GM23248 (cell line): ENCODE data around the gene COPA. TPM values are rescaled to one million over a fixed set of nuclear protein-coding genes. Genes with fewer than 3 reads are reported as not detected.

Source experiments
- DNase-seq: peaks from one replicate; pipeline ENCODE4 v3.0.0-alpha.2; 2015
- H2AFZ ChIP-seq: fragments of 200-600 bp; sonication (generic); 2 replicates; pipeline ENCODE4 v1.6.1; 2016; ENCODE audit warnings: antibody characterized with exemption
- H3F3A ChIP-seq: fragments of 200-600 bp; sonication (generic); 2 replicates; pipeline ENCODE4 v1.6.1; 2016; ENCODE audit warnings: mild to moderate bottlenecking, antibody characterized with exemption, mixed run types; ENCODE audit not compliant: insufficient read depth
- H3K27ac ChIP-seq: fragments of 200-600 bp; sonication (generic); 2 replicates; pipeline ENCODE4 v1.5.1; 2016; ENCODE audit warnings: mild to moderate bottlenecking
- H3K27me3 ChIP-seq: fragments of 200-600 bp; sonication (generic); replicated peaks from 2 replicates; pipeline ENCODE4 v1.6.1; 2016; ENCODE audit warnings: mild to moderate bottlenecking; ENCODE audit not compliant: insufficient read depth
- H3K36me3 ChIP-seq: fragments of 200-600 bp; sonication (generic); 2 replicates; pipeline ENCODE4 v1.6.1; 2016; ENCODE audit warnings: low read depth, mild to moderate bottlenecking
- H3K4me1 ChIP-seq: fragments of 200-600 bp; sonication (generic); 2 replicates; pipeline ENCODE4 v1.6.1; 2016; ENCODE audit warnings: mild to moderate bottlenecking; ENCODE audit not compliant: insufficient read depth
- H3K4me2 ChIP-seq: fragments of 200-600 bp; sonication (generic); one replicate; pipeline ENCODE4 v1.6.1; 2016; ENCODE audit warnings: mild to moderate bottlenecking; ENCODE audit not compliant: unreplicated experiment
- H3K4me3 ChIP-seq: fragments of 200-600 bp; sonication (generic); 2 replicates; pipeline ENCODE4 v1.5.1; 2016; ENCODE audit warnings: mild to moderate bottlenecking
- H3K79me2 ChIP-seq: fragments of 200-600 bp; sonication (generic); 2 replicates; pipeline ENCODE4 v1.6.1; 2016; ENCODE audit warnings: mild to moderate bottlenecking; ENCODE audit not compliant: insufficient read depth
- H3K9ac ChIP-seq: fragments of 200-600 bp; sonication (generic); 2 replicates; pipeline ENCODE4 v1.6.1; 2016; ENCODE audit warnings: mild to moderate bottlenecking
- H3K9me2 ChIP-seq: fragments of 200-600 bp; sonication (generic); 2 replicates; pipeline ENCODE4 v1.6.1; 2016; ENCODE audit warnings: mixed run types, mild to moderate bottlenecking, moderate library complexity; ENCODE audit not compliant: insufficient read depth
- H3K9me3 ChIP-seq: fragments of 200-600 bp; sonication (generic); one replicate; pipeline ENCODE4 v1.6.1; 2017; ENCODE audit warnings: low read depth
- H4K20me1 ChIP-seq: fragments of 200-600 bp; sonication (generic); 2 replicates; pipeline ENCODE4 v1.6.0; 2016; ENCODE audit not compliant: insufficient read depth
- EZH2 ChIP-seq: fragments of 200-600 bp; sonication (generic); IDR thresholded peaks from 2 replicates; pipeline ENCODE4 v1.6.1; 2018; ENCODE audit warnings: antibody characterized with exemption, mild to moderate bottlenecking; ENCODE audit not compliant: insufficient read depth, poor library complexity, severe bottlenecking
- EZH2phosphoT487 ChIP-seq: fragments of 200-600 bp; sonication (generic); IDR thresholded peaks from 2 replicates; pipeline ENCODE4 v1.6.1; 2018; ENCODE audit warnings: antibody characterized with exemption, moderate library complexity, mild to moderate bottlenecking, low read depth; ENCODE audit not compliant: insufficient read depth
- WGBS, 2 experiments: methylation state at CpG; one replicate each; pipeline ENCODE4 v1.1.6; 2015 to 2017; ENCODE audit warnings: low lambda C conversion rate in 2 of 2, low coverage in 1 of 2; ENCODE audit errors: missing lambda C conversion rate in 2 of 2; 5-methylcytosine and 5-hydroxymethylcytosine counted together
- in situ Hi-C: fragments of 300-500 bp; cut with MboI; formaldehyde crosslinking; loops from 2 replicates; pipeline ENCODE4 v1.15.0; 2020
- polyA plus RNA-seq: library from polyadenylated mRNA; unstranded; fragments of >200 nt; fragmentation: Nextera tagmentation; extraction: Ambion mirVana; gene quantifications from 2 replicates; pipeline ENCODE4 v1.2.1, GENCODE V29; 2016
- total RNA-seq: library from RNA; depleted of rRNA; stranded (reverse); fragments of >200 nt; shearing (Covaris generic); gene quantifications from 2 replicates; pipeline ENCODE4 v1.2.3, GENCODE V29; 2014

COPA gene
- total and polyA plus RNA-seq, 2 experiments from 2014 or later, result 194 to 212 TPM

DNA sequence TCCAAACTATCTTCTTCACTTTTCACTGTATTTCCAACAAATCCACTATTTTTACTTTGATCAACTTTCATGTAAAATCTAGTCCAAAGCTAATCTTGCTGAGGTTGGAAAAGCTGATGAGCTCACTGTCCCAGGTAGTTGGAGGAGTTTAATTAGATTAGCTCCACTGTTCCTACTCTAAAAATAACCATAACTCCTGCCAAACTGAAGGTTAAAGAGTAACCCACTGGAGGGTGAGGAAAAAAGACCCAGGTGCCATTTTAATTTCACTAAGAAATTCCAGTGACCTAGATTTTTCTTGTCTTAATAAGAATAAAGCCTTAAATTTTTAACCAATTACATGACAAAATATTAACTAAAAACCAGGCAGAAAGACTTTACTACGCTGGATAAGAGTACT is 96.0 kb downstream of the COPA start:
- Histone ChIP-seq H3K79me2 (peaks cover 94% of the 10 kb centered on the region), H3K4me2 (no peak overlapping the region)
- TF ChIP-seq EZH2 (no peak), EZH2phosphoT487 (no peak)

DNA sequence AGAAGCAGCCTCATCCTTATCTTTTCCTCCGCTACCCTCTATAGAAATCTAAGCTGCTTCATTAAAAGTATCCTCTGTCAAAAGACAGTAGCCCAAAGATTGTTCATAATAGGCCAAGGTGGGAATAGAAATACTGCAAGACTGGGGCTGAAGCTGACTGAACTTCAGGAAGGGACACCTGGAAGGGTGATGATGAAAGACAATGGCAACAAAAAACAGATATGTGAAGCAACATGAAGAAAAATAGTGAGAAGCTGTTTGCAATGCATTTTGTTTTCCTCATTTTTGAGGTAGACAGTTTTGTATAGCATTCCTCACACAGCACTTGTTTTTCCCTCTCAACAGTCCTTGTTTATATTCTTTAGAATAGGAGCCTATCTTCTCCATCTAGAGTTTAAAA is 97.6 kb downstream of the COPA start:
- Histone ChIP-seq H3K36me3 (peaks cover 4% of the 10 kb centered on the region), H3K9me3 (no peaks in the 10 kb centered on the region), H3K4me2 (no peak overlapping the region), H3K4me3 (no peak overlapping the region), H4K20me1 (no peaks in the 10 kb centered on the region; the same call in 1 of the 2 replicates), H3K27ac (no peak overlapping the region), H3K9ac (no peak overlapping the region), H3F3A (no peaks in the 10 kb centered on the region), H3K27me3 (no peaks in the 10 kb centered on the region), H3K9me2 (no peaks in the 10 kb centered on the region), H3K79me2 (peaks cover 91% of the 10 kb centered on the region), H3K4me1 (no peaks in the 10 kb centered on the region), H2AFZ (no peak overlapping the region)
- TF ChIP-seq EZH2phosphoT487 (no peak), EZH2 (no peak)
- in situ Hi-C loops, result no loop called here
- DNase-seq, result no peak
- 94 to 97% methylated on average over 1 of the region's 1 CpG for WGBS, 2 experiments

More for the DNA sequence above, 96.0 kb downstream of the COPA start:
- Histone ChIP-seq H3K9me3 (no peaks in the 10 kb centered on the region), H3K4me3 (no peak overlapping the region), H4K20me1 (no peaks in the 10 kb centered on the region; the same call in 1 of the 2 replicates), H2AFZ (no peak overlapping the region), H3F3A (no peaks in the 10 kb centered on the region), H3K36me3 (peaks cover 8% of the 10 kb centered on the region), H3K4me1 (no peaks in the 10 kb centered on the region), H3K9ac (no peak overlapping the region), H3K27me3 (no peaks in the 10 kb centered on the region), H3K27ac (no peak overlapping the region), H3K9me2 (no peaks in the 10 kb centered on the region)
- 98 to 100% methylated on average over 1 of the region's 1 CpG for WGBS, 2 experiments
- in situ Hi-C loops, result no loop called here
- no peak for DNase-seq

DNA sequence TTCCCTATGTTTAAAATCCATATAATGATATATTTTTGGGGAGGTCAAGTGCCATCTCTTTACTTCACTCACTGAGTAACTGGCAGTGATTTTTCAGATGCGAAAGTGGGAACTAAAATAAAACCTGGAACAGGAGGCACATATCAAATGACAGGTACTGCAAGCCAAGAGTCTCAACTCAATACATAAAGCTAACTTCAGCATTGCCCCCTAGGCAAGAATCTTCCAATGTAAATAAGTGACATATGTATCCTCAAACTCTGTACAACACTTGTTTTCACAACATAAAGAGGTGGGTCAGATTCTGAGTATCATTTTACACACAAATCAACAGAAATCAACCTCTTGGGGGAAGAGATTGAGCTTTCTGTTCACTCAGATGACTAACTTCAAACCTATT is 98.8 kb downstream of the COPA start:
- H3K27ac ChIP-seq, result no peak overlapping the region
- H3K4me3 ChIP-seq, result no peak overlapping the region
- H3F3A ChIP-seq, result no peaks in the 10 kb centered on the region
- H3K9ac ChIP-seq, result no peak overlapping the region
- in situ Hi-C loops, result no loop called here
- WGBS, 2 experiments, result 100% methylated on average over 1 of the region's 1 CpG
- no peaks in the 10 kb centered on the region; the same call in 1 of the 2 replicates for H4K20me1 ChIP-seq
- no peaks in the 10 kb centered on the region for H3K9me2 ChIP-seq
- no peak overlapping the region for H3K4me2 ChIP-seq
- H3K27me3 ChIP-seq, result no peaks in the 10 kb centered on the region
- H3K79me2 ChIP-seq, result peaks cover 79% of the 10 kb centered on the region
- no peak overlapping the region for H2AFZ ChIP-seq
- no peak for DNase-seq
- TF ChIP-seq EZH2, result no peak
- no peak for TF ChIP-seq EZH2phosphoT487
- H3K4me1 ChIP-seq, result no peaks in the 10 kb centered on the region
- H3K9me3 ChIP-seq, result no peaks in the 10 kb centered on the region
- H3K36me3 ChIP-seq, result peaks cover 11% of the 10 kb centered on the region

DNA sequence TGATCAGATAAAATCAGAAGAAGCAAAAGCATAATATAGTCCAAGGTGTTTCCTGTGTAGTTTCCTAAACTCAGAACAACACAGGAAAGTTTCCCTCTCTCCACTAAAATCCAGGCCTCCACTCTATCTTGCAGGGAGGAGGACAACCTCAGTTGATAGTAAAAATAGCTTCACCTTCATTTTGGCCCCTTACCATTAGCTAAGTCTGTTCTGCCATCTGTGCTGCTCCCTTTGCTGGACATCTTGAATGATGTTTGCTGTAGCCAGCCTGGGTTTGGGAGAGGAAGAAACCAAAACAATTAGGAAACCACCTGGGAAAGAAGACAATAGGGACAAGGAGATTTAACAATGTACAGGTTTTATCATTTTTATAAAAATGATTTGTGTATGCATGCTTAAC is 99.3 kb downstream of the COPA start:
- no peaks in the 10 kb centered on the region for H3K9me2 ChIP-seq
- DNase-seq, result no peak
- H3K36me3 ChIP-seq, result peaks cover 15% of the 10 kb centered on the region
- no peak overlapping the region for H3K9ac ChIP-seq
- no peaks in the 10 kb centered on the region for H3K4me1 ChIP-seq
- no peaks in the 10 kb centered on the region for H3F3A ChIP-seq
- no peak overlapping the region for H3K27ac ChIP-seq
- H2AFZ ChIP-seq, result no peak overlapping the region
- H4K20me1 ChIP-seq, result no peaks in the 10 kb centered on the region; the same call in 1 of the 2 replicates
- in situ Hi-C loops, result no loop called here
- H3K9me3 ChIP-seq, result no peaks in the 10 kb centered on the region
- H3K4me2 ChIP-seq, result no peak overlapping the region
- TF ChIP-seq EZH2phosphoT487, result no peak
- TF ChIP-seq EZH2, result no peak
- H3K4me3 ChIP-seq, result no peak overlapping the region
- H3K79me2 ChIP-seq, result peaks cover 75% of the 10 kb centered on the region
- no peaks in the 10 kb centered on the region for H3K27me3 ChIP-seq
